GM13977 (cell line): Measurements from ENCODE around the gene MYH2.

Experiments
- DNase-seq: peaks from one replicate; pipeline ENCODE4 v3.0.0; 2012; ENCODE audit warnings: low spot score
- CTCF ChIP-seq: IDR thresholded peaks from 2 replicates; pipeline ENCODE4 v1.5.1; 2012; ENCODE audit warnings: mild to moderate bottlenecking, control low read depth; ENCODE audit not compliant: insufficient read depth; ENCODE audit errors: extremely low read depth, missing control alignments
- in situ Hi-C: fragments of 300-500 bp; cut with MboI; formaldehyde crosslinking; loops from one replicate; pipeline ENCODE4 v1.12.0; 2022; ENCODE audit warnings: low sequenced_read_pairs, low pct_unique_long_range_greater_than_20kb, mixed read lengths, inconsistent platforms; ENCODE audit not compliant: unreplicated experiment

The MYH2 gene

GRCh38 chr17:10574324-10574723 is 24.9 kb upstream of the MYH2 start:
- no peak for DNase-seq
- TF ChIP-seq CTCF: no peak
- in situ Hi-C loops: no loop called here

- no peak for DNase-seq
- in situ Hi-C loops: no loop called here
- TF ChIP-seq CTCF: no peak
Measured at GRCh38 chr17:10563991-10564660, 14.7 kb upstream of the MYH2 start.

GRCh38 chr17:10558049-10558448 is 8.6 kb upstream of the MYH2 start:
- no peak for DNase-seq

GRCh38 chr17:10557422-10557821 is 8.0 kb upstream of the MYH2 start:
- no peak for TF ChIP-seq CTCF
- no peak for DNase-seq
- in situ Hi-C loops: no loop called here

More at GRCh38 chr17:10558049-10558448, 8.6 kb upstream of the MYH2 start:
- TF ChIP-seq CTCF: no peak
- in situ Hi-C loops: no loop called here

- TF ChIP-seq CTCF: no peak
- in situ Hi-C loops: no loop called here
- DNase-seq: no peak
Measured at GRCh38 chr17:10556301-10557005, 7.0 kb upstream of the MYH2 start.

GRCh38 chr17:10550014-10550413 is 556 bp upstream of the MYH2 start:
- in situ Hi-C loops: no loop called here
- TF ChIP-seq CTCF: no peak
- DNase-seq: no peak
